HT-29 (cell line): ENCODE measurements around the gene VILL. TPM values are rescaled to one million over a fixed set of nuclear protein-coding genes. Genes with fewer than 3 reads are reported as not detected.
A peak's percentile ranks its signal among the peaks of the same experiment; 100 is the strongest.
"Not testable (repeated sequence)": the region's sequence is repeated elsewhere in the genome, so short reads cannot be mapped to it uniquely, and the experiment has no call there.

ENCODE experiments used
- DNase-seq: peaks from one replicate; pipeline ENCODE4 v3.0.0-alpha.2; 2015; ENCODE audit warnings: low spot score
- total RNA-seq: library from RNA; depleted of rRNA; stranded (reverse); fragments of >200 nt; shearing (Covaris generic); gene quantifications from 2 replicates; pipeline ENCODE4 v1.2.3, GENCODE V29; 2014

Gene VILL
- total RNA-seq, 1 experiment from 2014 or later = 2.4 TPM

- no peak for DNase-seq
Observed at GRCh38 chr3:37985637-37986320, 4.8 kb upstream of the VILL start.

DNA sequence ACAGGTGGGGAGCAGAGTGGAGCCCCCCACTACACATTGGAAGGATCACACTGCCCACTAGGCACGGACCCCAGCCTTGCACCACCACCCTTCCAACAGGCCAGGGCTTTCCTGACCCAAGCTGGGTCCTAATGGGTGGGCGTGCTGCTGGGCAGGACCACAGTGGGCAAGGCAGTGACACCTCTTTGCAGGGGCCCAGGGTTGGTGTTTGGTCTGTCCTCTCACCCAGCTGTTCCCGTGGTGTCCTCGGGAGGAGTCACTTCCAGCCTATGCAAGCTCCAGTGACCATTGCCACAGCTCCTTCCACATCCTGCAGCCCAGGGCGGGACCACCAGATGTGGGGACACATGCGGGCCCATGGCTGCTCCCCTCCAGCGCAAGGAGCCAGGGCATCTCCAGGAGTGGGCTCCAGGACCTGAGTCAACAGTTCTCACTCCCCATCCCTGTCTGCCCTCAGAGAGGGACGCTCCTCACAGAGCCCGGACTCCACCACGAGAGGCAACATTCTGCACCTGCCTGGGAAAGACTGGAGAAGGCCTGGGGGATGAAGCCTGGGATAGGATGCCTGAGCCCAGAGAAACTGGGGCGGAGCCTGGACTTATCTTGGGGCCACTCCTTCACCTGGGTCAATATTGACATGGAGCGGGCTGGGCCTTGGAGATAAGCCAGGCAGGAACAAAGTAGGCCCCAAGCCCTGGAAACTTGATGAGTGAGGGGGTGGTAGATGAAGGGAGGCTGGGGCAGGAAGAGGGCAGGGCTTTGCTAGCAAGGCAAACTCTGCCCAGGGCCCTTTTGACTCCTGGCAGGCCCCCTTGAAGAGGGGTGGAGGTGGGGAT, 3.9 kb upstream of the VILL start:
- peak; percentile 87 for DNase-seq

DNA sequence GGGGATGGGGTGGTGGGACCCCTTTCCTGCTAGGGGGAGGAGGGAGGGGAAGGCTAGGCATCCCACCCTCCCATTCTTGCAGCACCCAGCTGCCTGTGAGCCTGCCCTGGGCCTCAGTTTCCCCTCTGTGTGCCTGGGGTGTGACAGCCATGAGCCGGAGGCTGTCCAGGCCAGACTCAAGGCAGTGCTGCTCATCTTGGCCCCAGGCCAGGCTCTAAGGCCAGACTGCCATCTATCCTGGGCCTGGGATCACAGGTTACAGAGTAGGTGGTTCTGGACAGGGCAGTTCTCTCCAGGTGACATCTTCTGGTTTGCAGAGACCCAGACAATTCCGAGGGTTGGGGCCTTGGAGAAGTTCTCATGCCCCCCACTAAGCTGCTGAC, 3.3 kb upstream of the VILL start:
- peak; percentile 50 for DNase-seq

- no peak for DNase-seq
Observed at GRCh38 chr3:37987751-37988179, 2.8 kb upstream of the VILL start.

DNA sequence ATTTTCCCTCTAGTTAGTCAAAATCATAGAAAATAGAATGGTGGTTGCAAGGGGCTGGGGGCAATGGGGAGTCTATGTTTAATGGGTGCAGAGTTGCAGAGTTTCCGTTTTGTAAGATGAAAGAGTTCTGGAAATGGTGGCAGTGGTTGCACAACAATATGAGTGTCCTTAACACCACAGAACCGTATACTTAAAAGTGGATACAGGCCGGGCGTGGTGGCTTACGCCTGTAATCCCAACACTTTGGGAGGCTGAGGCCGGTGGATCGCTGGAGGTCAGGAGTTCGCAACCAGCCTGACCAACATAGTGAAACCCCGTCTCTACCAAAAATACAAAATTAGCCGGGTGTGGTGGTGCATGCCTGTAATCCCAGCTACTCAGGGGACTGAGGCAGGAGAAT, 2.2 kb upstream of the VILL start:
- not testable (repeated sequence) for DNase-seq

GRCh38 chr3:37988931-37989525, 1.6 kb upstream of the VILL start:
- no peak for DNase-seq

DNA sequence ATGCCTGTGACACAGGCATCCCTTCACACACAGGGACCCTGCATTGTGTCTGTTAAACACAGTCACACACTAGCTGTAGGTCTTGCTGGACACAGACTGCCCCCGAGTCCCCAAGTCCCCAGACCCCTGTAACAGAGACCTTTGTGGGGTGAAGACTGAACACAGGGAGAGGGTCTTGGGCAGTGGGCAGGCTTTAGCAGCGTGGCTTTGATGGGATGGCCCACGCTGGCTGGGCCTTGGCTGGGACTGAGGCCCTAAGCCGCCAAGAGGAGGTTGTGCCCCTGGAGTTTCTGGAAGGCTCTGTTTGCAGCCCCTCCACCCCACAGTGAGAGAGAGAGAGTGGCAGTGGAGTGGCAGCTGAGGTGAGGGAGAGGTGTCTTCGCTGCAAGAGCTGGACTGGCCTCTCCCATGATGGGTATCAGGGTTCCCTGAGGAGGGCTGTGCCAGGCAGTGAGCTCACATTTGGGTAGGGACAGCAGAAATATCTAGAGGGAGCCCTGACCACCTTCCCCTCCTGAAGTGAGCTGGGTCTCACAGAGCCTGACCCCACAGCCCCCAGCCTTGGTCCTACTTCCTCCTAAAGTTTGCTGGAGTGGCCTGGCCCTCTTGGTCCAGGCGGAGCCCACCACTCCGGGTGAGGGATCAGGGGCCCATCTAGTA, 635 bp upstream of the VILL start:
- no peak for DNase-seq

DNA sequence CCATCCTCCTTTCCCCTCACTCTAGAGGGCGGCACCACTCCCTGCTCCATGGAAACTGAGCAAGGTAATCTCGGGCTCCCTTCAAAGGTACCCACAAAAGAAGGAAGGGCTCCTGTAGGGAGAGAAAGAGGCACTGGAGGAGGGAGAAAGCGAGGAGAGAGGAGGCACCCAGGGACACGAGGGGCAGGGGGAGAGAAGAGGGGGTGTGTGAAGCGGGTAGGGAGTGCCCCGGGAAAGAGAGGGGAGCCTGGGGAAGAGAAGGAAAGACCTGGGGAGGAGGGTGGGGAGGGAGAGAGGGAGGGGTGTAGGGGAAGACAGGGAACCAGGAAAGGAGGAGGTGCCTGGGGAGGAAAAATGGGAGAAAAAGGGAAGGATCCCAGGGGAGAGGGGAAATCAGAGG, 523 bp downstream of the VILL start:
- no peak for DNase-seq

GRCh38 chr3:37991823-37992222, 1.2 kb downstream of the VILL start:
- DNase-seq = no peak

DNA sequence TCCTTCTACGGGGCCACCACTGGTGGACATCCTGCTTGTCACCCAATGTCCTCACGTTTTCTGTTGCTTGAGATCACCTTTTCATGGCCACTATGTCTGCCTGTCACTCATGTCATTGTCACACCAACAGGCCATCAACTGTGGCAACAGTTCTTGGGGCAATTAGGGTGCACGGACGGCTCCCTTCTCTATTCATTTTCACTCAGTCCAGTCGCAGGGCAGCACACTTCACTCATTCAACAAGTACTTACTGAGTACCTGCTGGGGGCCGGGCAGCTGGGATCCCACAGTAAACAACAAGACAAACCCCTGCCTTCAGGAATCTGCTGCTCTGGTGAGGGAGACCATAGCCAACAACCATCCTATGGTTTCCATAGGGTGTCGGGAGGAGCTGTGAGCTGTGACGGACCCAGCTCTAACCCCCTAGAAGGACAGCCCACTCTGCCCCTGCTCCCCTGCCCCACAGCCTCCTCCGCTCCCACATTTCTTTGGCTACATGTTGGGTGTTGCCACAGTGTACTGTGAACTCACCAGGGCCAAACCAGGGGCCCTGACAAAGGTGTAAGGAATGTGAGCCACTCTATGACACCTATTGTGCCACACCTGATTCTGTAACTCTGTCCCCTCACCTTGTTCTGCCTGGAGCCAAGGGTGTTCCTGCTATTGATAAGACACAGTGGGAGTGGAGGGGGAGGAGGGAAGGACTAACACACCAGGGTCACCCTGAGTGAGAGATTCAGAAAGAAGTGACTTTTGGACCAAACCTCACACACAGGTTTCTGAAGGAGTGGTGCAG, 1.9 kb downstream of the VILL start:
- no peak for DNase-seq

DNA sequence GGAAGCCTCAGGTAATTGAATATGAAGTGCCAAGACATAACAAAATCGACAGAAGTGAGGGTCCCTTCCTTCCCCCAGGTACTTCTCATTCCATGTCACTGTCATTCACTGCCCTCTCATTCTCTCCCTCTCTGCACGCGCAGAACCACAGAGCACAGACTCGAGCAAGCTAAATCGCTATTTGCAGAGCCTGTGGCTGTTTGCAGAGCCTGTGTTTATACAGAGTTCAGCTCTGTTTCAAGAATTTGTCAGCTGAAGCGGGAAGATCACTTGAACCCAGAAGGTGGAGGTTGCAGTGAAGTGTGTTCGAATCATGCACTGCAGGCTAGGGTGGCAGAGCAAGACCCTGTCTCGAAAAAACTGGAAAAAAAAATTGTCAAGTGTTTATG, 2.5 kb downstream of the VILL start:
- DNase-seq = no peak

DNA sequence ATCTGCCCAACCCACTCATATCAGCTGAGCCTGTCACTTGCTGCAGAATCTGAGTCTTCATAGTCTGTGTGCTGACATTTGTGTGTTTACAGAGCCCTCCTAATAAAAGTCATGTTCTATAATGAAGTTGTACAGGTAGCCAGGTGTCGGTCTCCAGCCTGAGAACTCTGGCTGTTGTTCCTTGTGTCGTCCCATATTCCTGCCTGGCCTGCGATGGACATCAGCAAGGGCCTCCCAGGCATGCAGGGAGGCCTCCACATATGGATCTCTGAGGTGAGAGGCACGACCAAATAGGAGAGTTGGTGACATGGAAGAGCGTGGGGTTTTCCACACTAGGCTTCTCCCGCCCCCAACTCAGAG, 2.9 kb downstream of the VILL start:
- no peak for DNase-seq

DNA sequence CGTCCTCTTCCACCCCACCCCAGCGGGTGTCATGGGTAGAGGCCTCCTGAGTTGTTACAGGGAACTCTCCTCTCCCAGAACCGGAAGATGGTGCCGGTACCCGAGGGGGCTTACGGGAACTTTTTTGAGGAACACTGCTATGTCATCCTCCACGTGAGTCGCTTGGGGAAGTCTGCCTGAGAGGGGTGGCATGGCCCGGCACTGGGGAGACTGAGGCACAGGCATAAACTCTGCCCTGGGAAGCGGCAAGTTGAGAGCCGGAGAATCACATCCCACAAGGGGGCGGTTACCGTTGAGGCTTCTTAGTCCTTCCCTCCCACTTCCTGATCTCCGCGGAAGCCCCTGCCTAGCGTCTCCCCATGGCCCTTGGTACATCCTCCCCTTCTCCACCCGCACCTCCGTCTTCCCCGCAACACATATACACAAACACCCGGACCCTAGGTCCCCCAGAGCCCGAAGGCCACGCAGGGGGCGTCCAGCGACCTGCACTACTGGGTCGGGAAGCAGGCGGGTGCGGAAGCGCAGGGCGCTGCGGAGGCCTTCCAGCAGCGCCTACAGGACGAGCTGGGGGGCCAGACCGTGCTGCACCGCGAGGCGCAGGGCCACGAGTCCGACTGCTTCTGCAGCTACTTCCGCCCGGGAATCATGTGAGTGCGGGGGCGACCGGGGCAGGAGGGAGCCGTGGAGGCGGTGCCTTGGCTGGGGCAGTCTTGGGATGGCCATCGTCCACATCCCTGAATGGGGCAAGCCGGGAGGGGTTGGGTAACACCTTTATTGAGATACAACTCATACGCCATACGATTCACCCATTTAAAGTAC, 3.4 kb downstream of the VILL start:
- no peak for DNase-seq

- no peak for DNase-seq
Observed at GRCh38 chr3:37994639-37994972, 4.0 kb downstream of the VILL start.

- DNase-seq = no peak
Observed at GRCh38 chr3:37995652-37996641, 5.4 kb downstream of the VILL start.

DNA sequence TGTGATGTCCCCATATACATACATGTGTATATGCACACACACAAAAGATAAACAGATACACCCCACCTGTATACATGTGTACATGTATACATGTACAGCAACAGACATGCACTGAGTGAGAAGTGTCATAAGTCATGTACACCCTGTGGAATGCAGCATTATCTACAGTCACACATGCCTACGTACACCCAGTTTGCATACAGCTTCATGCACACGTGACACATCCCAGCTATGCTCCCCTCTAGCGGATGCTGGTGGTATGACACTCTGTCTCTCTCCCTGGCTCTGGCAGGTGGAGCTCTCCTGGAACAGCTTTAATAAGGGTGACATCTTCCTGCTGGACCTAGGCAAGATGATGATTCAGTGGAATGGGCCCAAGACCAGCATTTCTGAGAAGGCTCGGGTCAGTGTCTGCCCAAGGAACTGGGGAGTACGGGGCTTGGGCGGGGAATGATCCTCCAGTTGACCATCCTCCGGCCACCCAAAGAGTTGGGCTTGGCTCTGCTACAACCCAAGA, 6.3 kb downstream of the VILL start:
- DNase-seq = peak; percentile 84

DNA sequence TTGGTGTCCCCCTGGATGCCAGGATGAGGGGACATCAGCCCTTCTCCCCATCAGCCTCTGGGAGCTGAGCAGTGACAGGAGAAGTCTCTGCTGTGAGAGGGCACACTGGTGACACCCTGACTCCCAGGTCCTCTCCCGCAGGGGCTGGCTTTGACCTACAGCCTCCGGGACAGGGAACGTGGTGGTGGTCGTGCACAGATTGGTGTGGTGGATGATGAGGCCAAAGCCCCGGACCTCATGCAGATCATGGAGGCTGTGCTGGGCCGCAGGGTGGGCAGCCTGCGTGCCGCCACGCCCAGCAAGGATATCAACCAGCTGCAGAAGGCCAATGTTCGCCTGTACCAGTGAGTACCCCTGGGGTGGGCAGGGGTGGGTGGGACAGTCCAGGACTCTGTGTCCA, 6.8 kb downstream of the VILL start:
- DNase-seq = no peak

GRCh38 chr3:37997791-37998370, 7.3 kb downstream of the VILL start:
- DNase-seq = no peak

- DNase-seq = no peak
Observed at GRCh38 chr3:37999836-38000235, 9.2 kb downstream of the VILL start.
